GM21529 (cell line): Measurements from ENCODE around the gene RAD51B.
"Not testable (repeated sequence)": the region's sequence is repeated elsewhere in the genome, so short reads cannot be mapped to it uniquely, and the experiment has no call there.

Source experiments
- ATAC-seq: cut with Tn5 transposase; IDR thresholded peaks from one replicate; pipeline ENCODE4 v1.9.1; 2021; ENCODE audit not compliant: unreplicated experiment

RAD51B gene

DNA sequence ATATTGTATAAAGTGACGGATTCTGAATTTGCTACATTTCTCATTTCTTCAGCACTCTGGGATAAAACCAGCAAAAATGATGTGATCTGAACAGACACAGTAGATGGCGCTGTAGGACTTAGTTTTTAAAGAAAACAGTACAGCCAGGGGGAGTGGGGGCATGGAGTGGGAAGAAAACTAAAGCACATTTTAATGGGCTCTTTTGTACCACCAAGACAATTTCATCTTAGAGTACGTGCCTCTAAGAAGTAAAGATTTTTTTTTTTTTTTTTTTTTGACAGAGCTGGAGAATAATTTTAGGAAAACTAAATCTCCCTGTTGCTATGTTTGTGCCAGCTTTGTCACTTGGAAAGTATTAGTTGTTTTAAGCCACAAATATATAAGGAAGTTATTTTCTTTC is 124.4 kb downstream of the RAD51B start:
- ATAC-seq: no peak

DNA sequence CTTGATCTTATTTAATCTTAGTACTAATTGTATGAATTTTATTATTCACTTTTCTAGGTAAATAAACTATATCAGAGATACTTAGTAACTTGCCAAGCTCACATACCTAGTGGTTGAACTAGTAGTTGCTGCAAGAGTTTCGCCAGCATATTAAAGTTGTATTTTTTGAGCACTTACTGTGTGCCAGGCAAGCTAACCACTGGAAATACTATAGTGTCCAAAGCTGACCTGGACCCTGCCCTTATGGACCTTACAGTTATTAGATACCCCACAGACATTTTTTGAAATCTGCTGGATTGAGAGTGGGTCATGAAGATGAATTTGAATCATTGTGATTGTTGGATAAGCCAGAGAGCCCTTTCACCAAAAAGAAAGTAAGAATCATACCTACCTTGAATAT is 125.0 kb downstream of the RAD51B start:
- ATAC-seq: no peak

DNA sequence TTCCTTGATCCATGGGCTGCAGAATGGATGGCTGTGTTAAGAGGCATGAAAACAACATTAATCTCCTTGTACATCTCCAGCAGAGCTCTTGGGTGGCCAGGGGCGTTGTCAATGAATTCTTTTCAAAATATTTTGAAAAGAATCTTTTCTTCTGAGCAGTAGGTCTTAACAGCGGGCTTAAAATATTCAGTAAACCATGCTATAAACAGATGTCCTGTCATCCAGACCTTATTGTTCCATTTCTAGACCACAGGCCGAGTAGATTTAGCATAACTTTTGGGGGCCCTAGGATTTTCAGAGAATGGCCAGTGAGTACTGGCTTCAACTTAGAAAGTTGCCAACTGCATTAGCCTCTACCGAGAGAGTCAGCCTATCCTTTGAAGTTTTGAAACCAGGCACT is 130.2 kb downstream of the RAD51B start:
- no peak for ATAC-seq

DNA sequence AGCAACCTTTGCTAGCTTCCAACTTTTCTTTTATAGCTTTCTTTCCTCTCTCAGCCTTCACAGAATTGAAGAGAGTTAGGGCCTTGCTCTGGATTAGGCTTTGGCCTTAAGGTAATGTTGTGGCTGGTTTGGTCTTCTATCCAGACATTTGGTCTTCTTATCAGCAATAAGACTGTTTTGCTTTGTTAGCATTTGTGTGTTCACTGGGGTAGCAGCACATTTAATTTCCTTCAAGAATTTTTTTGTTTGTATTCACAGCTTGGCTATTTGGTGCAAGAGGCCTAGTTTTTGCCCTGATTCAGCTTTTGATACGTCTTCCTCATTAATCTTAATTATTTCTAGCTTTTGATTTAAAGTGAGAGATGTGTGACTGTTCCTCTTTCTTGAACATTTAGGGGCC is 130.8 kb downstream of the RAD51B start:
- no peak for ATAC-seq

DNA sequence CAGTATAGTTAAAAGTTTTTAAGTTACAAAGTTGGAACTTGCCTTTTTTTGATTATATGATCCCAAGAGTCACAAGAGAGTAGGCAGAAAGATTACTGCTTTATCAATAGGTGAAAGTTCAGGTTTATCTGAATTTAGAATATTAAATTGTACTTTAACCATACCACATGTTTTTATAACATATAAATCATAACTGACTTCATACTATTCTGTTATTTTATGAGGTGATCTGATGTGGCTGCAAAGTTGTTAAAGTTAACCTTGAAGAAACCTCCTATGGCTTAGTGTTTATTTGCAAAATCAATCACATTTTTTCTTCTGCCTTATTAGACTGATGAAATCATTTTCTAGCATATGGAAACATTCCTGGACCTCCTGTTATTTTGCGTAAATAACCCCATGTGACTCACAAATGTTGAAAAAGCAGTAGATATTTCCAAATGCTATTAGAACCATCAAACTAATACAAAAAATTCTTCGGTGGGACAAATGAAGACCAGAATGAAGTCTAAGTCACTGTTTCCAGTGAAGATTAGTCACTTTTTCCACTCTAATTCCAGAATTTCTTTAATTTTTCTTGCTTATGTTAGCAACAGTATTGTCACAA is 132.1 kb downstream of the RAD51B start:
- ATAC-seq: no peak

DNA sequence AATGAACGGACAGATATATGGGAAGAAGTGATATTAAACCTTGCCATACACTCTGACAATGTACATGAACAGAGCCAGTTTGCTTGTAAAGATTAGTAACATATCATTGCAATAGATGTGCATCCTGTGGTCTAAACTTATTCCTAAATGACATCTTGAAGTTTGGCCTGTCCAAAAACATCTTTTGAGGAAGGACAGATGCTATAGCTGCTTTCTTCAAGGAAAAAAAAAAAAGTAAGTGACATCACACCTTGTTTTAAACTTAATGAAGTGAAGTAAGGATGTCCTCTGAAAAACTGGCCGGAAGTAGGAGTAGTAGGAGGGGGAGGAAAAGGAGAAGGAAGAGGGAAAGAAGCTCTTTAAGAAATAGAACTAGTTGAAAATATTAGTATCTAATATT is 132.8 kb downstream of the RAD51B start:
- no peak for ATAC-seq

DNA sequence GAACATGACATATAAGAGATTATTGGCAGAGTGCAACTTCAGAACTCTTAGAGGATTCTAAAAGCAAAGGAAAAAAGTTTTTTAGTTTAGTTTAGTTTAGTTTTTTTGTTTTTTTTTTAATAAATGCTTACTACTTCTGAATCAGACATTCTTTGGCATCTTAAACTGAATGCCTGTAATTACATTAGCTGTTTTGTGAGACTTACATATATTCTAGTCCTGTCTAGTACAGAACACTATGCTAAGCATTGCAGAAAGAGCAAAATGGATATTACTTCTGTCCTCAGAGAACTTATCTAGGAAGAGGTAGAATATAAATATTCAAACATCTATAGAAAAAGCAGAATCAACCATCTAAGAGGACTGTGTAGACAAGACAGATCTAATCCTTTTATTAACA is 133.2 kb downstream of the RAD51B start:
- no peak for ATAC-seq

DNA sequence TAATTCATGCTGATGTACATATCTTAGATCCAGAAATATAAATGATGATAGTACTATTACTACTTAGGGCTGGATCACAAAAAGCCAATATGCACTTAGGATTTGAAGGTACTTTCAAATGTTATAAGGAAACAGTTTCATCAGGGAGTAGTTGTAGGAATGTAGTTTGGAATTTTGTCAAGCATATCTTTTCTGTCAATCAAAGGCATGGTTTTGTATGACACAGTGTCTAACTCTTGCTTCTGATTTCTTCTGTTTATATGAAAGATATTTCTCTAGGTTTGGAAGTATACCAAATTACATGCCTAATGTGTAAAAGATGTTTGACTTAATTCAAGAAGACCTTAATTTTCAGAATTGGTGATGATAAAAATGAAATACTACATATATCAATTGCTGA is 135.7 kb downstream of the RAD51B start:
- ATAC-seq: no peak

DNA sequence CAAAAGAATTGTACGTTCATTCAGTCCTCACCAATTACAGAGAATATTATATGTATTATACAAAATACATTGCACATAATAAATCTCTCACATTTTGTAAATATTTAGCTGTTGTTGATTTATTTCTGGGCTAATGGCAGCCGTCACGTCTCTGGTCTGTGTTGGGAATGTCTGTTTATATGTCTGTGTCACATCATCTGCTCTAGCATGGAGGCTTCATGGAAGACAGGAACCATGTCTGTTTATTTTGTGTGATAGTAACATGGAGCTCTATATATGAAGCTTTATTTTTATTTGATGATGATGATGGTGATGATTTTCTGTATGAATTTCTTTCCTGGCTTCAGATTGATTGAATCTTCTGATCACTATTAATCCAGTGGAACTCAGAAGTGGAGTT is 138.4 kb downstream of the RAD51B start:
- ATAC-seq: no peak

DNA sequence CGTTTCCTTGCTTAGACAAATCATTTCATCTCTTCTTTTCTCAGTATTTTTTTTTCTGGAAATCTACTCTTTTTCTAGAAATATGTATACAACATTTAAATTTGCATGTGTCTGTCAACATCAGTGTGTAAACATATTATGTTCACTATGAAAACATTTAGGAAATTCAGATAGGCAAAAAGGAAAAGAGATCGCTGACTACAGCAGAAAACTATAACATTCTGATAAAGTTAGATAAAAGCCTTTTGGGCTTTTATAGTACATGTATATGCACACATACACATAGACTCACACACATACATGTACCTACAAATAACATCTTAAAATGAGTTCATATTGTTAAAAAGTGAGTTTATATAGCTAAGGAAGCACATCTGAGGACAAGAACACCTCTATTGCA is 142.1 kb downstream of the RAD51B start:
- ATAC-seq: no peak

DNA sequence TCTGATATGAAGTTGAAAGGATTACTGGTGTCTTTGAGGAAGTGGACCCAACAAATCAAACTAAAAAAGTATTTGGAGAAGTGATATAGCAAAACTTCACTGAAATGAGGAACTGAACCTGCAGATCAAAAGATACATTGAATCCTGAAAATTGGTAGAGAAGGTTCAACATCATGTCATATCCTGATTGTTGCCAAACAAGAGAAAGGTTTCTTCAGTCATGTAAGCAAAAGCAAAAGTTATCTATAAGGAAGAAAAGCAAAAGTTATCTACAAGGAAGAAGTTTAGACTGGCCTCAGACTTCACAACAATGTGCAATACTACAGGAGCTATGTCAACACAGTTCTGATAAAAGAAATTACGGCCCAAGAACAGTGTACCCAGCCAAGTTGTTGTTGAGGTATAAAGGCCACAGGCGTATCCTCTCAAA is 142.7 kb downstream of the RAD51B start:
- no peak for ATAC-seq

DNA sequence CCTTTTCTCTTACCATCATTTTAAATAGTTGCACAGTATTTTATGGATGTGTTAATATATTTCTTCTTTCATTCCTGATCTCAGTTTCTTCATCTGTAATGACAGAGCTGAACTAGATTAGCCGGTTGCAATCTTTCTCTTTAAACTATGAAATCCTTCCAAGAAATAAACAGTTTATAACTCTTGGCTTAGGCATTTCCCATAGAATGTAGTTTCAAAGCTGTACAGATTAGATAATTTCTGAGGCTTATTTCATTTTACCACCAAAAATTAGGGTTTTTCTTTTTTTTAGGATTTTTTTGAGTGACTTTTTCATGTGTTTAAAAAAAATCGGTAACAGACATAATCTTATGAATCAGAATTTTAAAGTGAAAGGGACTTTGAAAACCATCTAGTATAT is 144.0 kb downstream of the RAD51B start:
- ATAC-seq: no peak

DNA sequence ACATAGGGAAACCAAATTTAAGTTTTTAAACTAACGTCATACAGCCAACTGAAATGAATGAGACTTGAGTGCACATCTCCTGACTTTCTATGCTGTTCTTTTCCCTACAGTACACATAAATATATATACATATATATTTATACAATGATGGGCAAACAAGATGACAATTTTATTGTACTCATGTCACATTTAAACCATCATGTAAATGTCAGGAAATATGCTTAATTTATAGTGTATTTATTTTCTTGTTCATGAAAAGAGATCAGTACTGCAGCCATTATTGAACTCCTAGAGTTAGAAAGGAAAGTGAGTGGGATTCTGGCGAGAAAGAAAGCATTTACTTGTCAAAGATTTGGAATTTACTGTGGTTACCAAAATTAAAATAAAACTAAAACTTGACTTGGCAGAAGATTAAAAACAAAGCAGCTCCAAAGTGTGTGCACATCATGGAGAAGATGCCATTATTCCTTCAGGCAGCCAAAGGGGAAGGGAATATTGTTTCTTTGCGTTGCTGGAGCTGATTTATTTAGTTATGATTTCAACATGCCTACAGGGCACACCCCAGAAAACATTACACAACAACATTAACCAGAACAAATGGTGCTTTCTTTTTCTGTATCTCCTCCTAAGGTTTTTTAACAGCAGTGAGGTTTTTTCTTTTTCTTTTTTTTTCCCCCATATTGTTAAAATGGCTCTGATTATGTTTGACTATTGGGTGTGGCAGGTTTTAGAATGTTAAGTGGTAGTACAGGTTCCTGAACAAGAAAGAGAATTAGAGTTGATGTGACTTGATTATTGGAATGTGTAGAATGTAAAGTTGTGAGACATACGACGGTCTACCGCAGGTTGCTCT is 144.6 kb downstream of the RAD51B start:
- ATAC-seq: no peak

DNA sequence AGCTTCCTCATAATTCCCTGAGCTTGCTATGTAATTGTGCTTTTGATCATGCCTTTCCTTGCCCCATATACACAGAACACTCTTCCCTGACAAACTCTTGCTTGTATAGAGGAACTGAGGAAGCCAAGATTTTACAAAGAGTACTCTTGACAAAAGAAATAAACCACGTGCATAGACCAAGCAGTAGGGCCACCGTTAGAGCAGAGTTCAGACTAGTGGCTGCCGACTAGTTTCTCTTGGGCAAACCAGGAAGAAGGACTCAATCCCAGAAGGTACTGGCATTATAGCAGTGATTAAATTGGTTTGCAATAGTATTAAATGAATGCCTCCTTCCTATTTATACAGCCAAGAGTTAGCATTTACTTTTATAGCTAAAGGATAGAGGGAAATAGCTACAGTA is 146.1 kb downstream of the RAD51B start:
- no peak for ATAC-seq

DNA sequence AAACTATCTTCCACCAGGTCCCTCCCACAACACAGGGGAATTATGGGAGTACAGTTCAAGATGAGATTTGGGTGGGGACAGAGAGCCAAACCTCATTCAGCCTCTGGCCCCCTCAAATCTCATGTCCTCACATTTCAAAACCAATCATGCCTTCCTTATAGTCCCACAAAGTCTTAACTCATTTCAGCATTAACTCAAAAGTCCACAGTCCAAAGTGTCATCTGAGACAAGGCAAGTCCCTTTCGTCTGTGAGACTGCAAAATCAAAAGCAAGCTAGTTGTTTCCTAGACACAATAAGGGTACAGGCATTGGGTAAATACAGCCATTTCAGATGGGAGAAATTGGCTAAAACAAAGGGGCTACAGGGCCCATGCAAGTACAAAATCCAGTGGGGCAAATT is 147.6 kb downstream of the RAD51B start:
- no peak for ATAC-seq

DNA sequence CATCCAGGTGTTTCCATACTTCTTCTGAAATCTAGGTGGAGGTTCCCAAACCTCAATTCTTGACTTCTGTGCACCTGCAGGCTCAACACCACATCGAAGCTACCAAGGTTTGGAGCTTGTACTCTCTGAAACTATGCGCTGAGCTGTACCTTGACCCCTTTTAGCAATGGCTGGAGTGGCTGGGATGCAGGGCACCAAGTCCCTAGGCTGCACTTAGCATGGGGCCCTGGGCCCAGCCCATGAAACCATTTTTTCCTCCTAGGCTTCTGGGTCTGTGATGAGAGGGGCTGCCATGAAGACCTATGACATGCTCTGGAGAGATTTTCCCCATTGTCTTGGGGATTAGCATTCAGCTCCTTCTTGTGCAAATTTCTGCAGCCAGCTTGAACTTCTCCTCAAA is 148.4 kb downstream of the RAD51B start:
- not testable (repeated sequence) for ATAC-seq

DNA sequence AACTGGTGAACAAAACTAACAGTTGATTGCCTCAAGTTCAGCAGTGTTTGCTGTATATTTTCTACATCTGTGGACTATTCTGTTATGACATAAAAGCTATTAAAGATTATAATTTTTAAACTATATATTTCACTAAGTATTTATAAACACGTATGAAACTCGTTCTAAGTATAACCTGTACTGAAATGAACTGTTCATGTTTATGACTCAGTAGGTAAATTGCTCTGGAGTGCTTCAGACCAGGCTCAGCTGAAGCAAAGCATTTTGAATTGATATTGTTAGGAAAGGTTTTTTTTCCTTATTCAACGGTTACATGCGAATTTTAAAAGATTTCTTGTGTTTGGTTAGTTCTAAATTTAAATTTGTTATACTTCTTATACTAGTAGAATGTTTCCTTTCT is 151.3 kb downstream of the RAD51B start:
- ATAC-seq: no peak

DNA sequence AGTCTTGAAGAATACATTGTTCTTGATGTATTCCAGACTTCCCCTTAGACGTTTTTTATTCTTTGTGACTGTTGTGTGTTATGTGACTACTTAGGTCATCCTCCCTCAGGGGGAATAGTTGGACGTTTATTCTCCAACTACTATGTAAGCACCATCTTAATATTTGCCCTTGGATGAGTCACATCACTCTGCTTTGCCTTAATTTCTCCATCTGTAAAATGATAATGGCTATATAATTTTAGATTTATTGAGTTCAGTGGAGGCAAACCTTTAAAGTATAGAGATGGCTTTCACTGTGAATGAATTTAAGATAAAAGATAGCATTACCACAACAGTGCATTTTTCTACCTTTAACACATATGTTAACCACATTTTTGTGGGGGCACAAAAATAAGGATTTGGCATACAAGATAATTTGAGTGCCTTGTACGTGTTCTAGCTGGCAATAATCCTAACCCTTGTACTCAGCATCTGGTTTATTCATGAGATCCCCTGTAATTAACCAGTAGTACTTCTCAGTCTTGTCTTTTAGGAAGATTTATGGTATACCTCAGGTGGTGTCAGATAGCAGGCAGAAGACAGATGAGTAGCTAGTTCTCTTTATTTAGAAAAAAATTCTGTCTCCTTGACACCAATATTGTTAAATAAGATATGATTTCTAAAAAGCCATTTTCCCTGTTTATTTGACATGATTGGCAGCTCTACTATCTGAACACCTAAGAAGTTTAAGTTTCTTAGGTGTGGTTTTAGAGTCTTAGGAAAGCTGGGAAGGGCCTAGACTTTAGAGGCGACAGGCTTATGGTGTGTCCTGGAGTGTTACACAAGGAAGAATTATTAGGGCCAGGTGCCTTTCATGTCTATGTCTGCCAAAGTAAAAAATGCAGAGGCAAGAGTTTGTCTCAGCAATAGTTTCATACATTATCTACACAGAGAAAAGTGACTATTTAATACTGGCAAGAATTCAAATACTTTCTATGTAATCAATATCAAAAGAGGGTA is 152.3 kb downstream of the RAD51B start:
- no peak for ATAC-seq

DNA sequence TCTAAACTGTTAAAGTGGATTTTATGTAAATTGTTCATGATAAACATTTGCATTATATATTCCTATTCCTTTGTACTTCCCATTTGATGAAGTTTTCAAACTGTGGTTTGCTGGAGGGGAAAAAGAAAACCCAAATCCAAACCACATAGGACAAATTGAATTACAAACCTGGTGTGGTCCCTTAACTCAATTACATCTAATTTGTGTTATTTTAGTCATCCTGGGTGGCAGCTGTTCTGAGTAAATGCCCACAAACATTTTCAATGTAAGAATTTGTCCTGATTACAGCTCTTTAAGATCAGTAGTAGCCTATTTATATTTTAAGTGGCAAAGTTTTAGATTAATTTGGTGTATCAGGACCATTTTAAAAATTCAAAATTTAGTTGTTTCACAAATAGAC is 153.9 kb downstream of the RAD51B start:
- ATAC-seq: no peak

DNA sequence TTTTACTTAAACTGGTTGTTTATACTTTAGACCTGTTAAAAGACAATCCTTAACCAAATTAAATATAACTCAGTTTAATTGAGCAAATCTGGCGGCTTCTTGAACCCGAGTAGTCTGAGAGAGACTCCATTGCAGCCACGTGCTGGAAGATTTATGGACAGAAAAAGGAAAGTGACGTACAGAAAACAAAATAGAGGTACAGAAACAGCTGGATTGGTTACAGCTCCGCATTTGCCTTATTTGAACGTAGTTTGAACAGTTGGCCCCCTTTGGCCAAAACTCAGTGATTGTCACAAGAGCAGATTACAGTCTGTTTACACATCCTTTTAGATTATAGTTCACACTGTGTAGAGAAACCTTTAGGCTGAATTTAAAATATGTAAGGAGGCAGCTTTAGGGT is 155.9 kb downstream of the RAD51B start:
- ATAC-seq: no peak

DNA sequence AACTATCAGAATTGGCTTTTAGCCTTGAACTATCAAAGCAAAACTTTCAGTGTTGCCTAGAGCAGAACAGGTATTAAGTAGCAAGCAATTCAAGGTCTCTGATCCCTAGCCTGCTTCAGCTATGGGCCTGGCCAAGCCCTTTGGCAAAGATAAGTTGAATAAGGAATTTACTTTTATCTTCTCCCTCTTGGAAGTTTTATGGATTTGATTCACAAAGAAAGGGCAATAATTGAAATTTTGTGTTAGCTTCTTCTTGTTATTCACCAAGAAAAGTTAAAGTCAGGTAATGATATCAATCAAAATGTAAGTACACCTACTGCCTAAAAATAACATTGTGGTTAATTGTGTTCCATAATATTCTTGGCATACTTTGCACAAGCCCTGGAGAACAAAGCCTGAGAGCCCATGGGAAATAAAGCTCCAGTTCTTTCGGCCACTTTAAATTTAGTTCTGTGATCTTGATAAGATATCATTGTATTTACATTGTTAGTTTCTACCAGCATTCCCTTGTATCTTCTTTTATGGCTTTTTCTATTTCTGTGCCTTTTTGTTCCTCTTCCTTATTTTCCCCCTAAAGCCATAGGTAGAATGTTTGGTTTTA is 158.0 kb downstream of the RAD51B start:
- ATAC-seq: no peak
